ENCODE data around the gene PATL1.

PATL1 gene

DNA sequence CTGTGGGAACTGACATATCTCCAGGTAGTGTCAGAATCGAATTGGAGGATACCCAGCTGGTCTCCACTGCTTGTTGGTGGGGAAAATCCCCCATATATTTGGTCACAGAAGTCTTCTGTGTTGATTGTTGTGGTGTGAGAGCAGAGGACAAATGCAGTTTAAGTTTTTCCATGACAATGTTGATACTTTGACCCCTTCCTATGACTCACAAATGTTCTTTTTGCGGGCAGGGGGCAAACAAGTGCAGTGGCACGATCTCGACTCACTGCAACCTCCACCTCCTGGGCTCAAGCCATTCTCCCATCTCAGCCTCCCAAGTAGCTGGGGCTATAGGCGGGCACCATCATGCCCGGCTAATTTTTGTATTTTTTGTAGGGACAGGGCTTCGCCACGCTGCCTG, 7.4 kb upstream of the PATL1 start:
- Histone ChIP-seq H2AFZ (ENCODE audit: low read depth) (no peak overlapping the region), H3K9ac (no peak overlapping the region), H4K20me1 (ENCODE audit: insufficient read depth) (no peaks in the 10 kb centered on the region), H3K27me3 (ENCODE audit: insufficient read depth, low read depth) (no peaks in the 10 kb centered on the region), H3K36me3 (ENCODE audit: insufficient read depth) (no peaks in the 10 kb centered on the region), H3K79me2 (ENCODE audit: insufficient read depth, low read depth) (no peaks in the 10 kb centered on the region), H3K27ac (no peak overlapping the region), H3K4me1 (ENCODE audit: low read depth, poor library complexity, severe bottlenecking) (no peaks in the 10 kb centered on the region), H3K4me2 (no peak overlapping the region), H3K4me3 (IDR thresholded peaks at IDR 0.05; ENCODE audit: insufficient read depth, low read depth, low read length) (no peak overlapping the region)
- TF ChIP-seq, protein P1, sequence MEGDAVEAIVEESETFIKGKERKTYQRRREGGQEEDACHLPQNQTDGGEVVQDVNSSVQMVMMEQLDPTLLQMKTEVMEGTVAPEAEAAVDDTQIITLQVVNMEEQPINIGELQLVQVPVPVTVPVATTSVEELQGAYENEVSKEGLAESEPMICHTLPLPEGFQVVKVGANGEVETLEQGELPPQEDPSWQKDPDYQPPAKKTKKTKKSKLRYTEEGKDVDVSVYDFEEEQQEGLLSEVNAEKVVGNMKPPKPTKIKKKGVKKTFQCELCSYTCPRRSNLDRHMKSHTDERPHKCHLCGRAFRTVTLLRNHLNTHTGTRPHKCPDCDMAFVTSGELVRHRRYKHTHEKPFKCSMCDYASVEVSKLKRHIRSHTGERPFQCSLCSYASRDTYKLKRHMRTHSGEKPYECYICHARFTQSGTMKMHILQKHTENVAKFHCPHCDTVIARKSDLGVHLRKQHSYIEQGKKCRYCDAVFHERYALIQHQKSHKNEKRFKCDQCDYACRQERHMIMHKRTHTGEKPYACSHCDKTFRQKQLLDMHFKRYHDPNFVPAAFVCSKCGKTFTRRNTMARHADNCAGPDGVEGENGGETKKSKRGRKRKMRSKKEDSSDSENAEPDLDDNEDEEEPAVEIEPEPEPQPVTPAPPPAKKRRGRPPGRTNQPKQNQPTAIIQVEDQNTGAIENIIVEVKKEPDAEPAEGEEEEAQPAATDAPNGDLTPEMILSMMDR (conservative IDR thresholded peaks at IDR 0.05; ENCODE audit: low read depth, low read length) = no peak

DNA sequence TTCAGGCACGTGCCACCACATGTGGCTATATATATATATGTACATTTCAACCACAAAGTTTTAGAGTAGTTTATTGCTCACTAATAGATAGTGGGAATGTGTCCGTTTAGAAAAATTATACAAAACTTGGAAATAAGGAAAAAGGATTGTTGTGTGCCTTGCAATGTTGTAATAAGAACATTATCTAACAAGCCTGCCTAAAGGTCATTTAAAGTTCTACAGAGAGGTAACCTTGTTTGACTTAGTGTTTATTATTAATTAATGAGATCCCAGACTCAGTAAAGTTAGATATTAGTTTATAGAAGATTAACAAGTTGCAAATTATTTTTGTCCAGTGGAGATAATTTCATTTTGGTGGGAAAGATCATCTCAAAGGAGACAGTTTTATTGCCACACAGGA, 5.5 kb upstream of the PATL1 start:
- H3K79me2 ChIP-seq (ENCODE audit: insufficient read depth, low read depth) = no peaks in the 10 kb centered on the region
- no peaks in the 10 kb centered on the region for H3K36me3 ChIP-seq (ENCODE audit: insufficient read depth)
- no peak overlapping the region for H3K4me2 ChIP-seq
- no peaks in the 10 kb centered on the region for H4K20me1 ChIP-seq (ENCODE audit: insufficient read depth)
- no peaks in the 10 kb centered on the region for H3K27me3 ChIP-seq (ENCODE audit: insufficient read depth, low read depth)
- no peak overlapping the region for H2AFZ ChIP-seq (ENCODE audit: low read depth)
- H3K4me1 ChIP-seq (ENCODE audit: low read depth, poor library complexity, severe bottlenecking) = no peaks in the 10 kb centered on the region
- no peak overlapping the region for H3K4me3 ChIP-seq (IDR thresholded peaks at IDR 0.05; ENCODE audit: insufficient read depth, low read depth, low read length)
- TF ChIP-seq, protein P1 (conservative IDR thresholded peaks at IDR 0.05; ENCODE audit: low read depth, low read length) = no peak
- no peak overlapping the region for H3K27ac ChIP-seq
- H3K9ac ChIP-seq = no peak overlapping the region

DNA sequence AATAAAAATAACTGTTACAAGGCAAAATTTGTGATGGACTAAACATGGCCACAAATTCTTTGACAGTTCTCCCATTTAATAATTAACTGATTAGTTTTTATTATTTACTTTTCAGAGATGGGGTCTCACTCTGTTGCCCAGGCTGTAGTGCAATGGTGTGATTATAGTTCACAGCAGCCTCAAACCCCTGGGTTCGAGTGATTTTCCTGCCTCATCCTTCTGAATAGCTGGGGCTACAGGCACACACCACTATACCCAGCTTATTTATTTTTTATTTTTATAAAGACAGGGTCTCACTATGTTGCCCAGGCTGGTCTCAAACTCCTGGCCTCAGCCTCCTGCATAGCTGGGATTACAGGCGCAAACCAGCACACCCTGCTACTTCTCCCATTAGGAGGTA, 4.5 kb upstream of the PATL1 start:
- Histone ChIP-seq H3K79me2 (ENCODE audit: insufficient read depth, low read depth) (peaks cover 3% of the 10 kb centered on the region), H3K27ac (no peak overlapping the region), H3K4me3 (IDR thresholded peaks at IDR 0.05; ENCODE audit: insufficient read depth, low read depth, low read length) (no peak overlapping the region), H2AFZ (ENCODE audit: low read depth) (no peak overlapping the region), H3K4me1 (ENCODE audit: low read depth, poor library complexity, severe bottlenecking) (no peaks in the 10 kb centered on the region), H3K36me3 (ENCODE audit: insufficient read depth) (no peaks in the 10 kb centered on the region), H3K27me3 (ENCODE audit: insufficient read depth, low read depth) (no peaks in the 10 kb centered on the region), H3K9ac (no peak overlapping the region), H4K20me1 (ENCODE audit: insufficient read depth) (no peaks in the 10 kb centered on the region), H3K4me2 (no peak overlapping the region)
- TF ChIP-seq, protein P1 (conservative IDR thresholded peaks at IDR 0.05; ENCODE audit: low read depth, low read length) = no peak

DNA sequence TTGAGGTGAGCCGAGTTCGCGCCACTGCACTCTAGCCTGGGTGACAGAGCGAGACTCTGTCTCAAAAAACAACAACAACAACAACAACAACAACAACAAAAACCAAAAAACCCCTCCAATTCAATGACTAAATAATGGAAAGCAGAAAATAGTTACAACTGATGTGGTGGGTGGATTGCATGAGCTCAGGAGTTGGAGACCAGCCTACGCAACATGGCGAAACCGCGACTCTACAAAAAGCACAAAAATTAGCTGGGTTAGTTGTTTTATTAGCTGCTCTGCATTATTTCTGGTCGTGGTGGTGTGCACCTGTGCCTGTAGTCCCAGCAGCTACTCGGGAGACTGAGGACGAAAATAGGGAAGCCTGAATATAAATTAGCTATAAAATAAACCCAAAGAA, 2.6 kb upstream of the PATL1 start:
- Histone ChIP-seq H3K9ac (no peak overlapping the region), H3K27me3 (ENCODE audit: insufficient read depth, low read depth) (no peaks in the 10 kb centered on the region), H4K20me1 (ENCODE audit: insufficient read depth) (no peaks in the 10 kb centered on the region), H2AFZ (ENCODE audit: low read depth) (no peak overlapping the region), H3K4me1 (ENCODE audit: low read depth, poor library complexity, severe bottlenecking) (peaks cover 15% of the 10 kb centered on the region), H3K79me2 (ENCODE audit: insufficient read depth, low read depth) (peaks cover 16% of the 10 kb centered on the region), H3K36me3 (ENCODE audit: insufficient read depth) (no peaks in the 10 kb centered on the region), H3K4me2 (no peak overlapping the region), H3K27ac (no peak overlapping the region), H3K4me3 (IDR thresholded peaks at IDR 0.05; ENCODE audit: insufficient read depth, low read depth, low read length) (no peak overlapping the region)
- TF ChIP-seq, protein P1 (conservative IDR thresholded peaks at IDR 0.05; ENCODE audit: low read depth, low read length) = no peak
